Breast epithelium (tissue), 3 donors: Measurements from ENCODE around the gene DLEC1.

Experiments used
- CTCF ChIP-seq, 3 donors: fragments of 450-650 bp; IDR thresholded peaks; one replicate each; pipeline ENCODE4 v1.5.1; 2016 to 2017; ENCODE audit warnings: antibody characterized with exemption in 3 of 3, mild to moderate bottlenecking in 3 of 3, moderate library complexity in 3 of 3
- POLR2AphosphoS5 ChIP-seq, 3 donors: sonication (generic); formaldehyde crosslinking; IDR thresholded peaks; one replicate each; pipeline ENCODE4 v1.6.1; 2017; ENCODE audit warnings: antibody characterized with exemption in 3 of 3

DNA sequence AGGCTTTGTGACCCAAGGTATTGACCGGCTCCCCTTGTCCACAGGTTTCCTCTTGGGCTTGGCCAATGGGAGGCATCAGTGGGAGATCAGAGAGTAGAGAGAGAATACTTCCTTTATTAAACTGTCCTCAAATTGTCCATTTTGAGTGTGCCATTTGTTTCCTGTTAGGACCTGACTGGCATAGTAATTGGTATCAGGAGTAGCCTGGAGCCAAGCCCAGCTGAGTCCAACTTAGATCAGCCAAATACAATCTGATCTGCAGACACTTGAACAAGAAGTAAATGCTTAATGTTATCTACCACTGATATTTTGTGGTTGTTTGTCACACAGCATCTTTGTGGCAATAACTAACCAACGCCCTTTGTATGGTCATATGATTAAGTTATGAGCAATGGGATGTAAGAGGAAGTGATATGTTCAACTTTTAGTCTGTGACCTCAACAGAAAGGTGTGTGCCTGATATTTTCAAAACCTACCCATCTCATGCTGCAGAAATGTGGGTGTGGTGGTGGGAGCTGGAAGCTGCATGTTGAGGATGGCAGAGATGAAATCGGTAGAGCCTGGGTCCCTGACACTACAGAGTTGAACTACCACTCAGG is 112.8 kb downstream of the DLEC1 start:
- TF ChIP-seq POLR2AphosphoS5 (IDR thresholded peaks at IDR 0.05), result no peak
- TF ChIP-seq CTCF (IDR thresholded peaks at IDR 0.05), result no peak
